ENCODE results near the gene AGPAT4. TPM values are rescaled to one million over a fixed set of nuclear protein-coding genes. Genes with fewer than 3 reads are reported as not detected.
"Not testable (repeated sequence)": the region's sequence is repeated elsewhere in the genome, so short reads cannot be mapped to it uniquely, and the experiment has no call there.

Gene AGPAT4
- polyA plus RNA-seq (2013, experiment 1 of 2; ENCODE audit: insufficient read length): 9.2 TPM
- polyA plus RNA-seq (2013, experiment 2 of 2; ENCODE audit: insufficient read length): 7.3 TPM

GRCh38 chr6:161273752-161274487 is at the start of gene AGPAT4:
Gene AGPAT4, minus strand, starts transcription at chr6:161274061. Its CDS starts 41,848 bp downstream, at chr6:161232213.
- peak; percentile 98 for DNase-seq

- no peak for DNase-seq
Measured at GRCh38 chr6:161319231-161319630, 45.4 kb upstream of the AGPAT4 start.

GRCh38 chr6:161318456-161318855 is 44.6 kb upstream of the AGPAT4 start:
- DNase-seq: no peak

- DNase-seq: no peak
Measured at GRCh38 chr6:161316531-161316930, 42.7 kb upstream of the AGPAT4 start.

GRCh38 chr6:161315246-161315917 is 41.5 kb upstream of the AGPAT4 start:
- DNase-seq: not testable (repeated sequence)

- DNase-seq: not testable (repeated sequence)
Measured at GRCh38 chr6:161314541-161315245, 40.8 kb upstream of the AGPAT4 start.

GRCh38 chr6:161313940-161314509 is 40.2 kb upstream of the AGPAT4 start:
- DNase-seq: no peak

GRCh38 chr6:161313475-161313874 is 39.6 kb upstream of the AGPAT4 start:
- DNase-seq: not testable (repeated sequence)

GRCh38 chr6:161309774-161310173 is 35.9 kb upstream of the AGPAT4 start:
- not testable (repeated sequence) for DNase-seq

- DNase-seq: no peak
Measured at GRCh38 chr6:161308075-161308655, 34.3 kb upstream of the AGPAT4 start.

- no peak for DNase-seq
Measured at GRCh38 chr6:161305860-161306259, 32.0 kb upstream of the AGPAT4 start.

- peak; percentile 39 for DNase-seq
Measured at GRCh38 chr6:161303628-161304340, 29.9 kb upstream of the AGPAT4 start.

GRCh38 chr6:161302949-161303348 is 29.1 kb upstream of the AGPAT4 start:
- DNase-seq: no peak

- DNase-seq: peak; percentile 72
Measured at GRCh38 chr6:161301338-161301737, 27.5 kb upstream of the AGPAT4 start.

- DNase-seq: no peak
Measured at GRCh38 chr6:161300823-161301222, 27.0 kb upstream of the AGPAT4 start.

GRCh38 chr6:161299726-161300125 is 25.9 kb upstream of the AGPAT4 start:
- no peak for DNase-seq

- DNase-seq: no peak
Measured at GRCh38 chr6:161295784-161296183, 21.9 kb upstream of the AGPAT4 start.

GRCh38 chr6:161292650-161293281 is 18.9 kb upstream of the AGPAT4 start:
- DNase-seq: no peak

- no peak for DNase-seq
Measured at GRCh38 chr6:161292145-161292544, 18.3 kb upstream of the AGPAT4 start.

GRCh38 chr6:161290751-161291150 is 16.9 kb upstream of the AGPAT4 start:
- no peak for DNase-seq

GRCh38 chr6:161284653-161285052 is 10.8 kb upstream of the AGPAT4 start:
- no peak for DNase-seq

Measured in fibroblast of skin of scalp (primary cell).